Measurements from ENCODE around the gene RRP7A. TPM values are rescaled to one million over a fixed set of nuclear protein-coding genes. Genes with fewer than 3 reads are reported as not detected.
"Not testable (repeated sequence)": the region's sequence is repeated elsewhere in the genome, so short reads cannot be mapped to it uniquely, and the experiment has no call there.

RRP7A gene
- total and polyA plus RNA-seq, 3 donors from 2014 or later, result 30.8 to 62.8 (median 43.3) TPM

DNA sequence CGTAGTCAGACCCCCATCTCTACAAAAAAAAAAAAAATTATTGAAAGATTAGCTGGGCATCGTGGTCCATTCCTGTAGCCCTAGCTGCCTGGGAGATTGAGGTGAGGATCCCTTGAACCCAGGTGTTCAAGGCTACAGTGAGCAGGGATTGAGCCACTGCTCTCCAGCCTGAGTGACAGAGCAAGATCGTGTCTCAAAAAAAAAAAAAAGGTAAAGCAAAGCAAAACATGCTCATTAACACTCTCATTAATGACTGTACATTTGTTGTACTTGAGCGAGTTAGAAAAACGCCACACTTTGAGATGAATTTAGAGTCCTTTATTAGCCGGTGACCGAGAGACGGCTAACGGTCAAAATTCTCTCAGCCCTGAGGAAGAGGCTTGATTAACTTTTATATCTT, 28.0 kb upstream of the RRP7A start:
- WGBS, 2 donors, result 69 to 72% methylated on average over 9 of the region's 9 CpGs
- TF ChIP-seq CTCF (IDR thresholded peaks at IDR 0.05), result no peak
- TF ChIP-seq POLR2A (IDR thresholded peaks at IDR 0.05), result no peak
- intact Hi-C loops (cut with DNase I; ENCODE audit: low total_unique reads), result no loop called here

GRCh38 chr22:42544686-42545085, 25.1 kb upstream of the RRP7A start:
- Histone ChIP-seq H3K4me3 (no peak overlapping the region), H3K27ac (peak overlapping the region in 1 of 2 donors; percentile 18), H3K36me3 (ENCODE audit: low read depth, missing control alignments) (no peaks in the 10 kb centered on the region), H3K27me3 (no peaks in the 10 kb centered on the region), H3K9me3 (no peaks in the 10 kb centered on the region), H3K4me1 (no peaks in the 10 kb centered on the region)
- intact Hi-C loops (cut with DNase I; ENCODE audit: low total_unique reads), result no loop called here
- peak; percentile 72 for DNase-seq
- TF ChIP-seq CTCF (IDR thresholded peaks at IDR 0.05), result no peak
- TF ChIP-seq POLR2A (IDR thresholded peaks at IDR 0.05), result no peak
- 38 to 47% methylated on average over 2 of the region's 2 CpGs for WGBS, 2 donors

More for the DNA sequence above, 28.0 kb upstream of the RRP7A start:
- Histone ChIP-seq H3K4me3 (no peak overlapping the region), H3K27ac (no peak overlapping the region), H3K36me3 (ENCODE audit: low read depth, missing control alignments) (no peaks in the 10 kb centered on the region), H3K9me3 (no peaks in the 10 kb centered on the region), H3K4me1 (no peaks in the 10 kb centered on the region), H3K27me3 (no peaks in the 10 kb centered on the region)
- no peak for DNase-seq

DNA sequence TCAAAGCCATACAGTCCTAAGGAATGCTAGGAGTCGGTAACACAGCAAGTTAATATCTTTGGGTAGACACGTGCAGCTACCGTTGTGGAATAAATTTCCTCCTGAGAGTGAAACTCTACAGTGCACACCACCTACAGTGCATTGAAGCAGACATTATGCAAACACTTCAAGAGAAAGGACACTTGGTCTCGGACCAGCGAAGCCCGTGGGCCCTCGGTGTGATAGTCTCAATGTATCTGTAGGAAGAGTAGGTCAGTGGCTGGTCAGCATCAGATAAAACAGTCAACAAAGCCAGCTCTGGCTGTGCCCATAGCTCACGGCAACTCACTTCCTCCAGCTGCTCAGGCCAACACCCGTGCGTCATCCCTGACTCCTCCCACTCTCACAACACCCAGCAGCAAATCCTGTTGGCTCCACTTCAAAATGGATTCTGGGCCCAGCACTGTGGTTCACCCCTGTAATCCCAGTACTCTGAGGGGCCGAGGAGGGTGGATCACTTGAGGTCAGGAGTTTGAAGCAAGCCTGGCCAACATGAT, 19.7 kb upstream of the RRP7A start:
- intact Hi-C loops (cut with DNase I; ENCODE audit: low total_unique reads), result not testable (repeated sequence)

GRCh38 chr22:42537199-42537831, 17.7 kb upstream of the RRP7A start:
- intact Hi-C loops (cut with DNase I; ENCODE audit: low total_unique reads); H3K4me1 ChIP-seq; H3K4me3 ChIP-seq; H3K27me3 ChIP-seq; H3K9me3 ChIP-seq; H3K36me3 ChIP-seq (ENCODE audit: low read depth, missing control alignments); DNase-seq: not testable (repeated sequence)
- peak overlapping the region; percentile 20 to 65 for H3K27ac ChIP-seq
- 40 to 46% methylated on average over 12 to 14 of the region's 14 CpGs for WGBS, 2 donors

More for the DNA sequence above, 19.7 kb upstream of the RRP7A start:
- not testable (repeated sequence) for H3K4me3 ChIP-seq; H3K27me3 ChIP-seq; H3K9me3 ChIP-seq; H3K4me1 ChIP-seq; H3K36me3 ChIP-seq (ENCODE audit: low read depth, missing control alignments)
- peak overlapping the region; percentile 19 to 37 for H3K27ac ChIP-seq
- WGBS, 2 donors, result 48 to 61% methylated on average over 6 to 11 of the region's 11 CpGs
- peak; percentile 56 for DNase-seq

GRCh38 chr22:42536634-42537033, 17.0 kb upstream of the RRP7A start:
- peak overlapping the region; percentile 20 to 27 for H3K27ac ChIP-seq
- H3K27me3 ChIP-seq; H3K4me1 ChIP-seq; DNase-seq; intact Hi-C loops (cut with DNase I; ENCODE audit: low total_unique reads); H3K36me3 ChIP-seq (ENCODE audit: low read depth, missing control alignments); H3K4me3 ChIP-seq; H3K9me3 ChIP-seq: not testable (repeated sequence)
- 71 to 87% methylated on average over 18 of the region's 18 CpGs for WGBS, 2 donors

- TF ChIP-seq POLR2A (IDR thresholded peaks at IDR 0.05) (no peak), CTCF (IDR thresholded peaks at IDR 0.05) (no peak)
- Histone ChIP-seq H3K4me3 (no peak overlapping the region), H3K4me1 (peaks cover 6% of the 10 kb centered on the region), H3K9me3 (no peaks in the 10 kb centered on the region), H3K27ac (no peak overlapping the region), H3K27me3 (no peaks in the 10 kb centered on the region), H3K36me3 (ENCODE audit: low read depth, missing control alignments) (no peaks in the 10 kb centered on the region)
- no peak for DNase-seq
- intact Hi-C loops (cut with DNase I; ENCODE audit: low total_unique reads), result no loop called here
- 84 to 85% methylated on average over 7 of the region's 7 CpGs for WGBS, 2 donors
Observed at GRCh38 chr22:42536166-42536565, 16.6 kb upstream of the RRP7A start.

- H3K36me3 ChIP-seq (ENCODE audit: low read depth, missing control alignments); intact Hi-C loops (cut with DNase I; ENCODE audit: low total_unique reads); H3K4me3 ChIP-seq; H3K9me3 ChIP-seq; DNase-seq; H3K27ac ChIP-seq; H3K4me1 ChIP-seq; H3K27me3 ChIP-seq: not testable (repeated sequence)
- WGBS, 2 donors, result 71 to 83% methylated on average over 3 to 6 of the region's 14 CpGs
Observed at GRCh38 chr22:42535082-42535731, 15.6 kb upstream of the RRP7A start.
